ENCODE data around the gene PHF21A.

The PHF21A gene

DNA sequence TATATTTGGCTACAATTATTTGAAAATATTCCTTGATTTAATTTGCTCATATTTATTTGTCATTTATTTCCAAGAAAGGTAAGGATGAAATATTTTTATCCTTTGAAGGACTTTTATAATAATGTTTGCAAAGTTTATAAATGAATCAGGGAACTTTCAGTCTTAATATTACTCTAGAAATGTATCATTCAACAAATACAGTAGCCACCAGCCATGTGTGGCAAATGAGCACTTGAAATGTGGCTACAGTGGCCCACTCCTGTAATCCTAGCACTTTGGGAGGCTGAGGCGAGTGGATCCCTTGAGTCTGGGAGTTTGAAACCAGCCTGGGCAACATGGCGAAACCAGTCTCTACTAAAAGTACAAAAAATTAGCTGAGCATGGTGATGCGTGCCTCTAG, 20.3 kb upstream of the PHF21A start:
- H3K4me3 ChIP-seq (ENCODE audit: low read depth in 1 of 2, low read length in 1 of 2): no peak overlapping the region
- TF ChIP-seq, protein P1, sequence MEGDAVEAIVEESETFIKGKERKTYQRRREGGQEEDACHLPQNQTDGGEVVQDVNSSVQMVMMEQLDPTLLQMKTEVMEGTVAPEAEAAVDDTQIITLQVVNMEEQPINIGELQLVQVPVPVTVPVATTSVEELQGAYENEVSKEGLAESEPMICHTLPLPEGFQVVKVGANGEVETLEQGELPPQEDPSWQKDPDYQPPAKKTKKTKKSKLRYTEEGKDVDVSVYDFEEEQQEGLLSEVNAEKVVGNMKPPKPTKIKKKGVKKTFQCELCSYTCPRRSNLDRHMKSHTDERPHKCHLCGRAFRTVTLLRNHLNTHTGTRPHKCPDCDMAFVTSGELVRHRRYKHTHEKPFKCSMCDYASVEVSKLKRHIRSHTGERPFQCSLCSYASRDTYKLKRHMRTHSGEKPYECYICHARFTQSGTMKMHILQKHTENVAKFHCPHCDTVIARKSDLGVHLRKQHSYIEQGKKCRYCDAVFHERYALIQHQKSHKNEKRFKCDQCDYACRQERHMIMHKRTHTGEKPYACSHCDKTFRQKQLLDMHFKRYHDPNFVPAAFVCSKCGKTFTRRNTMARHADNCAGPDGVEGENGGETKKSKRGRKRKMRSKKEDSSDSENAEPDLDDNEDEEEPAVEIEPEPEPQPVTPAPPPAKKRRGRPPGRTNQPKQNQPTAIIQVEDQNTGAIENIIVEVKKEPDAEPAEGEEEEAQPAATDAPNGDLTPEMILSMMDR (IDR thresholded peaks at IDR 0.05): no peak

DNA sequence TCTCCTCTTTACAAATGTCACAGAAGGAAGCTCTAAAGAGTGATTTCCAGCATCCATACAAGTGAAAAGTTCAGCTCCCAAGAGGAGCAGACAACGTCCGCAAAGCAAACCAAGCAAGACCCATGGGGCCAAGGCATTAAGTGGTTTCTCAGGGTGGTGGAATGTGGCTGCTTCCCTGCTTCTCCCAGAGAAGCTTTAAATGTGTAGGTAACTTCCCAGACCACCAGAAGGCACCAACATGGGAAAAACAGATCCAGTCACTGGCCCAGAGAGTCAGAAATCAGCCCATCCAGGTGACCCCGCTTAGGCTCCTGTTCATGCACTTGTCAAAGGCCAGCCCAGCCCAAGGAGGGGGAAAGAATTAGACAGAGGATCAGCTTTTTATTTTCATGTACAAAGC, 13.3 kb upstream of the PHF21A start:
- Histone ChIP-seq H3K4me1 (ENCODE audit: control insufficient read depth in 1 of 2, insufficient read depth in 1 of 2, low read depth in 1 of 2, low read length in 1 of 2) (no peaks in the 10 kb centered on the region), H3K36me3 (no peaks in the 10 kb centered on the region), H3K27me3 (peaks cover 23% of the 10 kb centered on the region), H3K9me3 (no peaks in the 10 kb centered on the region), H3K27ac (no peak overlapping the region), H3K4me3 (ENCODE audit: low read depth in 1 of 2, low read length in 1 of 2) (no peak overlapping the region)
- TF ChIP-seq, protein P1 (IDR thresholded peaks at IDR 0.05): no peak

More for the DNA sequence above, 20.3 kb upstream of the PHF21A start:
- Histone ChIP-seq H3K27ac (no peak overlapping the region), H3K4me1 (ENCODE audit: control insufficient read depth in 1 of 2, insufficient read depth in 1 of 2, low read depth in 1 of 2, low read length in 1 of 2) (no peaks in the 10 kb centered on the region), H3K36me3 (no peaks in the 10 kb centered on the region), H3K27me3 (peaks cover 35% of the 10 kb centered on the region), H3K9me3 (no peaks in the 10 kb centered on the region)

DNA sequence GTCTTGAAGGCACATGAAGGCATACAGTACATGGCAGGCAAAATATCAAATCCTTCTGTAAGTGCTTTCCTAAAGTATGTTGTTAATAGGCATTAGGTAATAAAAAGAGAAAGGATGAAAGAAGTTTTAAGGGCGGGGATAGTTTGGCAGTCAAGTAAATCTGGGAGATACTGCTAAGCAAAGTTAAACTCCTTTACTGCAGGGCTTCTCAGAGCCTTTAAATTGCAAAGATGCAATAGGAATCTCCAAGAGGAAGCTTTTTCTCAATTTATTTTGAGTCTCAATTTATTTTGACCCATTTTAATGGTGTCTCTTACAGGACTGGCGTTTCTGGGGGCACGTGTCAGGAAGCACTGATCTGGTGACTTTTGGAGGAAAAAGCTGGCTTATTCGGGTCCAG, 12.8 kb upstream of the PHF21A start:
- Histone ChIP-seq H3K27ac (no peak overlapping the region), H3K4me1 (ENCODE audit: control insufficient read depth in 1 of 2, insufficient read depth in 1 of 2, low read depth in 1 of 2, low read length in 1 of 2) (no peaks in the 10 kb centered on the region), H3K36me3 (no peaks in the 10 kb centered on the region), H3K27me3 (peaks cover 18% of the 10 kb centered on the region), H3K4me3 (ENCODE audit: low read depth in 1 of 2, low read length in 1 of 2) (no peak overlapping the region), H3K9me3 (no peaks in the 10 kb centered on the region)
- TF ChIP-seq, protein P1 (IDR thresholded peaks at IDR 0.05): no peak

DNA sequence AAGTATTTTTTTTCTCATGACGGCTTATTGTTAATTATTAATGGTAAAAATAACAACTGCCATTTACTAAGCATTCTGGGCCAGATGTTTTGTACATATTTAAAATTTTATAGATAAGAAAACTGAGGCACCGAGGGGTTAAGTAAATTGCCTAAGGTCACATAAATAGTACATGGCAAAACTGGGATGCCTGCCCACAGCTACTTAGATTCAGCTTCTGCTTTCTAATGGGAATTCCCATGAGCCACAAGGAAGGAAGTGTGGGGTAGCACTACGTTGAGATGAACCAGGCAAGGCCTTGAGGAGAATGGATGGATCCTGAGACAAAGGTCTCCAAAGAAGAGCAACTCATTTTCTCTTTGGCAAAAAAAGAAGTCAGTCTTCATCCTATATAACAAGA, 11.9 kb upstream of the PHF21A start:
- Histone ChIP-seq H3K4me3 (ENCODE audit: low read depth in 1 of 2, low read length in 1 of 2) (no peak overlapping the region), H3K36me3 (no peaks in the 10 kb centered on the region), H3K27ac (no peak overlapping the region), H3K4me1 (ENCODE audit: control insufficient read depth in 1 of 2, insufficient read depth in 1 of 2, low read depth in 1 of 2, low read length in 1 of 2) (no peaks in the 10 kb centered on the region), H3K27me3 (peaks cover 10% of the 10 kb centered on the region), H3K9me3 (no peaks in the 10 kb centered on the region)
- TF ChIP-seq, protein P1 (IDR thresholded peaks at IDR 0.05): no peak

DNA sequence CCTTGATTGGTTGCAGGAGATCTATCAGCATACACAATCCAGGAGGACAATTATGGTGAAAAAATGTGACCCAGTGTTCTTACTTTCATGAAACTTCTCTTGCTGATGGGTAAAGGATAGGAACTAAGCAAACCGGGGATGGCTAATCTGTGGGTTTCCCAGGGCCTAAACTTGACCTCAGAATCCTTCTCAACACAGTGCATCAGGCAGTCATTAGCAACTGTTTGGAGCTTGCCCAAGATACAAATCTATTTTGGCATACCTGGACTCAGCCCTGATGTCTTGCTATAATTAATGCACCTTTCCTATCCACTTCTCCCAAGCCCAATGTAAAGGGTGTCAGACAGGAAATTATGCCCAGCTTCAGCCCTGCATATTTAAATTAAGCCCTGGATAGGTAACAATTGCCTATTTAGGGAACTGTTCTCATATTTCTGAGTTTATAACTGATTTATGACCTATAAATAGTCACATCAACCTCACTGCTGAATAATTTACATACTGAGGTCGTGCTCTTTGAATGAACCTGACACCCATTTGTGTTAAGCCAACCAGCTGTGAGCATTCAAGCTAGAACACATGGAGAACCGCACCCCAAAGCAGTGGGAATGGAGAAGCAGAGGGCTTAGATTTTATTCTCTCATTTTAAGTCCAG, 9.2 kb upstream of the PHF21A start:
- Histone ChIP-seq H3K4me1 (ENCODE audit: control insufficient read depth in 1 of 2, insufficient read depth in 1 of 2, low read depth in 1 of 2, low read length in 1 of 2) (peaks cover 18 to 21% of the 10 kb centered on the region in 2 experiments), H3K27me3 (no peaks in the 10 kb centered on the region), H3K27ac (no peak overlapping the region), H3K36me3 (no peaks in the 10 kb centered on the region), H3K4me3 (ENCODE audit: low read depth in 1 of 2, low read length in 1 of 2) (no peak overlapping the region), H3K9me3 (no peaks in the 10 kb centered on the region)
- TF ChIP-seq, protein P1 (IDR thresholded peaks at IDR 0.05): no peak

Measured in neutrophil (primary cell).